ENCODE measurements around the gene IPPK. TPM values are rescaled to one million over a fixed set of nuclear protein-coding genes. Genes with fewer than 3 reads are reported as not detected.

IPPK gene
- total RNA-seq, 1 experiment from 2014 or later = 17.4 TPM

DNA sequence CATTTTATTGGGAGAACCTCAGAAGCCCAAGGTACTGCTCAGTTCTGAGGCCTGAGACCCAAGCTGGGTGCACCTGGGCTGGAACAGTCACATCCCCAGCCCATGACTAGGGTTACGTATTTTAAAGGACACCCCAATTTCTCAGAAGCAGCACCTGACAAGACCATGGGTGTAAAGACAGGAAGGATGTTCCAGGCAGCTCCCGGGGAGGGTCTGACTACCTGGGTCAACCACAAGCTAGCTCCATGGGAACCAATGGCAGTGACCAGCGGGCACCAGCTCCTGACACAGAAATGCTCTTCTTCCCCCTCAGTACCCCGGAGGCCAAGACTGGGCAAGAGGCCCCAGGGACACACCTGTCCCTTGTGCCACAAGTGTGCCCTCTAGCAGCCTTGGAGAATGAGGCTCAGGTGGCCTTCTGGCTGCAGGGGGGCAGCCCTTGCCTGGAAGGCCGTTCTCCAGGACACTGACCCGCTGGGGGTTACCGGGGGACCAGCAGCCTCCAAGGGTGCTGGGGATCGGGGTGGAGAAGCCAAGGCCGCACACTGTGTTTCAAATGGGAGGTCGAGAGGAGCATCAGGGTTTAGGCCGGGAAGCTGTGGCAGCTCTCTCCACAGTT, 52.6 kb downstream of the IPPK start:
- DNase-seq (ENCODE audit: extremely low read depth, low read depth) = no peak

DNA sequence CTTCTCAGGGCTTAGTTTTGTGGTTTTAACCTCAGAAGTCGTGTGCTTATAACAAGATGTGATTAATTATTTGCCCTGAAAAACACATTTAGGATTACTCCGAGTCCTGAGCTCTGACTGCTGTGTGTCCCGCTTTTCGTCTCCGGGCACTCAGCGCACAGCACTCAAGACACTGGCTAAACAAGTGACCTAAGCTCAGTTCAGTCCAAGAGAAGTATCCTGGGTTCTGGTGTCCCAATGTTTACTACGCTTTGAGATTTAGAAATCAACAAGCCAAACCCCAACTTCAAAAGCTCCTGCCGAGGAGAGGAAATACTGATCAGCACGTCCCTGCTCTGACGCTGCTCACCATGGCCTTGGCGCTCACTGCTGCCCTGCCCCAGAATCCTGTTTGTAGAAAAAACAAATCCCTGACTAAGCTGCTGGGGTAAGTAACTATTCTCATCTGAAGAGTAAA, 53.2 kb downstream of the IPPK start:
- no peak for DNase-seq (ENCODE audit: extremely low read depth, low read depth)

DNA sequence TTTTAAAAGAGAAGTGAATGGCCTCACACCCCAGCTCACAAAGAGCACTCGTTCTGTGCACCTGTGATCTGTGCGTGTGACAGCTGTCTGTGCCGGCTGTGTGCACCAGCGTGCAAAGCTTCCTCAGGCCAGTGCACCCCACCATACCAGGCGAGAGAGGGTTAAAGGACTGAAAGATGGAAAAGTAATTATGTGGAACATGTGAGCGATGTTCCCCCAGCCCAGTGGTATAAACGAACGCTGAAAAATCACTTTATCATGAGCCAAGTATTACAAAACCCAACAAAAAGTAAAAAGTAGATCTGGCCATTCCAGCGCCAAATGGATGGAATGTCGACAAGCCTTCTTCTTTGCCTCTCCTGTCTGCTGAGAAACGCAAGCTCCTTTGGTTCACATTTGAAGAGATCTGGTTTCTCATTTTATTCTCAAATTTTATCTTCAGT, 53.7 kb downstream of the IPPK start:
- DNase-seq (ENCODE audit: extremely low read depth, low read depth) = no peak

DNA sequence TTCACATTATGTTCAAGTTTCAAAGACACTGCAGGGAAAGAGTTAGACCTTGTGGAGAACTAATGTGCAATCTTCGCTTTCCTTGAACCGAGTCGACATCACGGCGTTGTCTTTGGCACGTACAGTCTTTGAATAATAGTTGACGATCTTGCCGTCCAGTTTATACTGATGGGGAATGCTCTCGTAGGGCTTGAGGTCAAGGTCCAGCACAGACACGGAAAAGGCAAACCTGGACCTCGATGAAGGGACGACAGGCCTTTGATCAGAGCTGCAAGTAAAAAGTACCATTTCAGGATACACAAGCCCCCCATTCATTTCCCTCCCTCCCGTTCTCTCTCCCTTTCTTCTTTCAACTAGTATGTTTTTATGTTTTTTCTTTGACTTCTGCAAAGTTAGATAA, 54.1 kb downstream of the IPPK start:
- no peak for DNase-seq (ENCODE audit: extremely low read depth, low read depth)

DNA sequence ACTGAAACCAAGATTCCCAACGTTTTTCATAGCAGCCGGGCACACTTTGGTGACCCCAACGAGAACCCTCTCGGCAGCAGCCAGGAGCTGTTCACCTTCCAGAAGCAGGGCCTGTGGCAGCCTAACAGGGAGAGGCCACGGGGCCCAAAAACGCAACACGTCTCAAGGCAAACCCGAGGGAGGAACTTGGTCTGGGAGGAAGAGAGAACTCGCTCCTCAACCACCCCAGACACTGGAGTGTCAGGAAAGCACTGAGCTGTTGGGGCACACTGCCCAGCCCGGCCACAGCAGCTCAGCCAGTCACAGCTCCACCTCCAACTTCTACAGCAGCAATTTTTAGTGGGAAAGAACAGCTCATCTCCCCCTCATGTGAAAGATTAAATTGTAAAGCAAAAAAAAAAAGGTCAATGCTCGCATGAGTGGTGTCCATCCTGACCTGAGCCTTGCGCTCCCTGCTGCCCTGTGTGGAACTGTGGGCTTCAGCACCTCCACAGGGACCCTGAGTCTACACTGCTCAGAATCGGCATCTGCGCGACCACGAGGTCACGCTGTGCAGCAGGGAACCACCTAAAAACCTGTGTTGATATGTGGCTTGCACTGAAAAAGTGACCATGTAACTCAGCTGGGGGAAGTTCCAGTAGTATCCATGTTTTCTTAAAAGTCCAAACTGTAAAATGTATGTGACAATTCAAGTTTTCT, 55.0 kb downstream of the IPPK start:
- DNase-seq (ENCODE audit: extremely low read depth, low read depth) = no peak

DNA sequence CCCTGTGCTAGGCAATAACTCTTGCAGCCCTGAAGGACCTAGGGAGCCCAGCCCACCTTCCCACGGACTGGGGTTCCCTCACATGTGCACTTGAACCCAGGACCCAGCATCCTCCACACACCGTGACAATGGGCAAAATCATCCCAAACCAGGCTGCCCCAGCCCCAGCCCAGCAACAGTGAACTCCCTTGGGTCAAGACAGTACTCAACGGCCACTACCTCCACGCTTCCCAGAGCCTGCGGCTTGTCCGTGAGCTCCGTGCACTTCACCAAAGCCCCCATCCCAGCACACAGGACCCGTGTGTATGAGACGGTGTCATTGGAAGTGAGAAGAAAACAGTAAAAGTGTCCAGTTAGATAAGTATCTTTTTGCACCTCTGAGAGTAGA, 55.8 kb downstream of the IPPK start:
- DNase-seq (ENCODE audit: extremely low read depth, low read depth) = no peak

DNA sequence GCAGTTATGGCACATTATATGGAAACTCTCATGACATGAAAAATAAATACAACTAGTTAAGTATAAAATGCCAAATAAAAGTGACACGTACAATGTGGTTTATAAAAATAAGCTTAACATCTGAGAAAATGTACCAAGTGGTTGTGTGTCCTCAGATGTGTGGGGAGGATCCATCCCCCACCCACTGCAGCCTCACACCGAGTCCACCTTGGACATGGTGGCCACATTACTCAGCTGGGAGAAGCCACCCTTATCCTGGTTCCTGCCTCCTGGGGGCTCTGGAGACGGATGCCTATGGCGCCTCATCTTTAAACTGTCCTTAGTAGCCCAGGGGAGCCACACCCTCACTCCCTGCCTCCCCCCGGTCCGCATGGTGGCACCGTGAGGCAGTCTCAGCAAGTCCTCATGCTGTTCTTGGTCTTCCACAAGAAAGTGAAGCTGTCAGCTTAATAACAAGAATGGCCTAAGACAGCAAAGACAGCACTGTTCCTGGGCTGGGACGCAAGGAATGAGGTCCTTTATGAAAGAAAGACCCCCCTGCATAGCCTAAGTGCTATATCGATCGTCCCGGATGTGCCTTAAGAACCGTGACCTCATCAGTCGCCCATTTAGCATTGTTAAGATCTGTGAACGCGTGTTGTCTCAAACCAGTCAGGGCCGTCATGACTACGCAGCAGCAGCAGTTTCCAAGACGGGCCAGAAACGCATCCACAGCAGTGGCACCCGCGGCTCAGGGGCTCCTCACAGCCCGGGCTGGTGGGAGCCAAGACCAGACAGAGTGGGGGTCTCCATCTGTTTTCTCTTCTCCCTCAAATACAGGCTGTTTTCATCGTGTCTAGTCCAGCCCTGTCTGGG, 56.4 kb downstream of the IPPK start:
- no peak for DNase-seq (ENCODE audit: extremely low read depth, low read depth)

DNA sequence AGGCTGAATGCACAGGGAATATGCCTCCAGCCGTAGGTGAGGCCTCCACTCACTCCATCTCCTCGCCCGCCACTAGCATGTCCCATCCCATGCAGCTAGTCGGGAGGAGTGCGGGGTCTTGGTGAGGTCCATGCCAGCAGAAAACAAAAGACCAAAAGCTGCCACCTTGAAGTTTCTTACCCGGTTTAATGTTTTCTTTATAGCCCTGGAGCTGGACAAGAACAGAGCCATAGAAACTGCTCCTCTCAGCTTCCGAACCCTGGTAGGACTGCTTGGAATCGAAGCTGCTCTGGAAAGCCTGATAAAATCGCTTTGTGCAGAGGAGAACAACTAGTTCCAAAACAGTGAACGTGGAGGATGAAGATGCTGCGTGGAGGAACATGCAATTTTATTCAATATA, 57.1 kb downstream of the IPPK start:
- DNase-seq (ENCODE audit: extremely low read depth, low read depth) = no peak

DNA sequence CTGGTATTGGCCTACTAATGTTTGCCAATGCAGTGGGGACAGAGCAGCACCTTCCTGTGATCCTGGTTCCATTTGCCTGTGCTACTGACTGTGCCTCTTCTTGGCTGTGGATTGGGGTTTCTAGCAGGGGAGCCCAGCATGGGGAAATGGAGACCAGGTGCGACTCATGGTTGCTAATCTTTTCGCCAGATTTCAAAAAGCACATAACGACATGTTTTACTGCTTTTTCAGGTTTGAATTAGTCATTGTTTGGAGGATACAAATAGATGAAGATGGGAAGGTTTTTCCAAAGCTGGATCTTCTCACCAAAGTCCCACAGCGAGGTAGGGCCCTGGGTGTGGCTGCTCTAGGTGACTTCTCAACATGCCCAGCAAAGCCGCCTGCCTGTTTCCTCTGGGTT, 57.6 kb downstream of the IPPK start:
- no peak for DNase-seq (ENCODE audit: extremely low read depth, low read depth)

DNA sequence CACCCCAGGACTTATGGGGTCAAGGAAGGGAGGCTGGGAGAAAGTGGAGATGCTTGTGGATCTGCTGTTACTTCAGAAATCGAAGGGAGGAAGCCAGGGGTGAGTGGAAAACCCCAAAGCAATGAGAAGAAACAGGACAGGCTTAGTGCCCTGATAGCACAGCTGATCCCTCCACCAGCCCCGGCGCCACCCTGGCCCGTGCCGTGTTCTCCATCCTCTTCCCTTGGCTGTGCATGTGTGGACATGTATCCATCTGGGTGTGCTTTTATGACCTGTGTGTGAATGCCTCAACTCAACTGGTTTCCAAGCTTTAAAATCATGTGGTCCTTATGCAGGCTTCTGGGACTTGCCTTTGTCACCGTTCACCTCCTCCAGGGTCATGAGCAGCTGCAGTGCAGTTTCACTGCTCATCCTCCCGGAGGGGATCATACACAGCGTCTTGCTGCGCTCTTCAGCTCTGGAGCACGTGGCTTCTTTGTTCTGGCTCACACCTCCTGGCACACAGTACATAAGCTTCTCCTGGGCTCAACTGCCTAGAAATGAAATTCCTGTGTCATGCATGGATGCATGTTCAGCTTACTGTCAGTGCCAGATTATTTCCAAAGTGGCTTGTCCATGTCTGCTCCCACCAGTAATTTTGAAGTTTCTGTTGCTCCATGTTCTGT, 58.2 kb downstream of the IPPK start:
- DNase-seq (ENCODE audit: extremely low read depth, low read depth) = no peak

DNA sequence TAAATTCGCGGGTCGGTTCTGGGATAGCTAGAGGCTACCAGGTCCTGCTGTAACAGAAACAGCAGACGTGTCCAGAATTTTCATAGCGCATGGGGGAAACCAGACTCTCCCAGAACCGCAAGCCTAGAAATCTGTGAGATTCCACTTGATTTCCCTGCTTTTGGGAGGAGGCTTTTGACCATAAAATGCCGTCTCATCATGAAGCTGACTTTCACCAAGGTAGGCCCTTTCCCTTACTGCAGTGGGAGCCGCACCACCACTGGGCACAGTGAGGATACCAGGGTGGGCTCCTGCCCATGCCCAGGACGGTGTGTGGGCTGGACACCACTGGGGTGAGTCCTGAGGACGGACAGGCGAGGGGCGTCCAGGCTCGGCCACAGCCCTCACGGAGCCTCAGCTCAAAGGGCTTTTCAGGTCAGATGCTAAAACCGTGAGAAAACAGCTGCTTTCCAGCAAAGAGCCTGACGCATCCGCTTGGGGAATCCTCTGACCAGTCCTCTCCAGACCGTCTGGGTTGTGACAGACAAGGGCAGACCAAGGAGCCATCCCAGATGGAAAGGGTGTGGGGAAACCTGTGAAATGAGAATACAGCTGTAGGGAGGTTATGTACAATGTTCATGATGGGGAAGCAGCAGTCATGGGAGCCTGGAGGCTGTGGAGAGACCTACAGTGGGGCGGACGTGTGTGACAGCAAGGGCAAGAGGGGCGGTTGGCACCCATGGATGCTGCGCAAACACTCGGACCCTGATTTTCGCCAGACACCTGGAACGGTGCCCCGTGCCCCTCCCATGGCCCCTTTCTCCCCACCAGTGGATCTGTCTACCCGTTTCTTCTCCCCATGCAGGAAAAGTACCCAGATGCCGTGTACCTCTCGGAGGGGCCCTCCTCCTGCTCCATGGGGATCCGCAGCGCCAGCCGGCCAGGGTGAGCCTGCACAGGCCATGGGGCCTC, 59.2 kb downstream of the IPPK start:
- DNase-seq (ENCODE audit: extremely low read depth, low read depth) = no peak

DNA sequence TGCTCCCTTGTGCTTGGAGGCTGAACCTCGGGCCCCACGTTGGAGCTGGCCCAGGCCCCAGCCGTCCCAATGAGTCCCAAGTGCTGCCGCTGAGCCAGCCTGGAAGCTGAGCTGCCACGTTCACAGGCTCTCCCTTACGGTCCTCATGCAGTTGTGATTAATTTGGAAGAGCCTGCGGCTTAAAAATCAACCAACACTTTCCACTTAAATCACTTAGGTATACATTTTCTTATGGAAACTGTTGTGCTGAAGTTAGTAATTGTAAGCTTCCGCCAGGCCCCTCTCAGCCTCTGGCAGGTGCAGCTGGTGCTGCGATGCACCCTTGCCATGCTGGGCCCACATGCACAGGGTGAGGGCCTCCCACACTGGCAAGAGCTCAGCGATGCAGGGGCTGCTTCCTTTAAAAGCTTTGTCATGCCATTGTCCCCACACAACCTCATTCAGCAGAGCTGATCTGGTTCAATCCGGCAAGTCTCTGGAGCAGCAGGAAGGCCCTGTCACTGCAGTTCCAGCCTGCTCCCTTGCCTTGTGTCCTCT, 61.0 kb downstream of the IPPK start:
- no peak for DNase-seq (ENCODE audit: extremely low read depth, low read depth)

DNA sequence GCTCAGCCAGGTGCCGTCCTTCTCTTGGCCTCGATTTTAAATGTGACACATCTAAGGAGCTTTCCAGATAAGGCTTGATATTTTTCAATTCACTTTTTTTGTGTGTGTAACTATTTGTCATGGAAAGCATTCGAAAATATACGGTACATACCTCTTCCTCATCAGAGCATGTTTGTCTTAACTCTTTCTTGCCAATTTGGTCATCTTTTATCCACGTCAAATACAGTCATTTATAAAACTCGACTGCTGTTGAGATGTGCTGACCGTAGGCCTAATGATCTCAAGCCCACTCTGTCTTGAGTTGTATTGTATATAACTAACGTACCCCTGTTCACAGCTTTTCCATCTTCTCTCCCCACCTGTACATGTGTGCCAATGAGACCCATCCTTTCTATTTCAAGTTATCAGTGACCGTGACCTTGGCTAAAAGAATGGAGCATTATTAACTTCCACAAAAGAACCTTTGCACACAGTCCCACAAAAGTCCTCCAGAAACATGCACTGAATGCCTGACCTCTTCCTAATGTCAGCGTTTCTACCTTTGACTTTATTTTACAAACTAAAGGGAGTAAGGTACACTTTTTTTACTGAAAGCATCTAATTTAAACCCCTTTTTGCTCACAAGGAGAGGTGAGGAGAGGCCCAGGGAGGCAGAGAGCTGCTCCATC, 61.6 kb downstream of the IPPK start:
- no peak for DNase-seq (ENCODE audit: extremely low read depth, low read depth)

DNA sequence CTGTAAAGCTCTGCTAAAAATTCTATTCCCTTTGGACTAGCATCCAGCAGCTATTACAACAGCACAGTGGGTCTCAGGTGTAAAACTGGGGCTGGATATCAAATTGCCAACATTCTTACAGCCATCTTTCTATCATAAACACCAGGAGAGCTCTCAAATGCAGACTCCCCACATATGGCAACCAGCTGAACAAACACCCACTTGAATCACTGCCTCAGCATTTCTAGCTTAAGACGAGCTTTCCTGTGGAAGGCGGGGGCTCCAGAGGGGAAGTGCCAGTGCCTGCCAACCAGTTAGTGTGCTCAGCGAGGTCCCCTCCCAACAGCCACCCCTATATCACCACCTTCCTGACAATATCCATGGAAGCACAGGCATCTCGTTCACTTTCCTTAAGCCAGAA, 62.2 kb downstream of the IPPK start:
- DNase-seq (ENCODE audit: extremely low read depth, low read depth) = no peak

DNA sequence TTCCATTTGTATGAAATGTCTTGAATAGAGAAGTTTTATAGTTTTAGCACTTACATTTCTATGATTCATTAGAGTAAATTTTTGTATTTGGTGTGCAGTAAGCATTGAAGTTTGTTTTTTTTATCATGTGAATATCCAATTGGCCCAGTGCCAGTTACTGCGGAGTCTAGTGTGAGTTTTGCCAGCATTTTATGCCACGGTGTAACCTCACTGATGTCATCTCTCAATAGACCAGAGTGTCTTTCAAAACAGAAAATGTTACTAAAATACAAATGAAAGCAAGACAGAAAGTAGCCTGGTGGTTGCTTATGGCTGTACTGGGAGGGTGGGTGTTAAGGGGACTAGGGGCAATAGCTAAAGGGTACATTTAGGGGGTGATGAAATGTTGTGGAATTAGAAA, 62.8 kb downstream of the IPPK start:
- no peak for DNase-seq (ENCODE audit: extremely low read depth, low read depth)

DNA sequence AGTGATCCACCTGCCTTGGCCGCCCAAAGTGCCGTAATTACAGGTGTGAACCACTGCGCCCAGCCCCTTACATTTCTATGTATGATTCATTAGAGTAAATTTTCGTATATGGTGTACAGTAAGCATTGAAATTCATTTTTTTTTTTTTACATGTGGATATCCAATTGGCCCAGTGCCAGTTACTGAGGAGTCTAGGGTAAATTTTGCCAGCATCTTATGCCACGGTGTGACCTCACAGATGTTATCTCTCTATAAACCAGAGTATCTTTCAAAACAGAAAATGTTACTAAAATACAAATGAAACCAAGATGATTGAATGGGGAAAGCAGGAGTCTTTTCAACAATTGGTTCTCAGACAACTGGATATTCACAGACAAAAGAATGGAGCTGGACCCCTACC, 64.7 kb downstream of the IPPK start:
- no peak for DNase-seq (ENCODE audit: extremely low read depth, low read depth)

DNA sequence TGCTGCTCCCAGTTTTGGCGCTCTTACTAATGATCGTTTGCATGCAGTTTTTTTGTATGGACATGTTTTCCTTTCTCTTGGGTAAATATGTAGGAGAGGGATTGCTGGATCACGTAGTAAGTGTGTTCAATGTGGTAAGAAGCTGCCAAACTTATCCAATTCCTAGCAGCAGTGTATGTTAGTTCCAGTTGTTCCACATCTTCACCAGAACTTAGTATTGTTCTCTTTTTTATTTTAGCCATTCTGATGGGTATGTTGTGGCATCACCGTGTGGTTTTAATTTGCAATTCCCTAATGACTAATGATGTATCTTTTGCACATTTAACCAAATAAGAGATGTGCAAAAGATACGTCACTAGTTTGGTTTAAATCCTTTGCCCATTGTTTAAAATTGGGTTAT, 65.9 kb downstream of the IPPK start:
- no peak for DNase-seq (ENCODE audit: extremely low read depth, low read depth)

DNA sequence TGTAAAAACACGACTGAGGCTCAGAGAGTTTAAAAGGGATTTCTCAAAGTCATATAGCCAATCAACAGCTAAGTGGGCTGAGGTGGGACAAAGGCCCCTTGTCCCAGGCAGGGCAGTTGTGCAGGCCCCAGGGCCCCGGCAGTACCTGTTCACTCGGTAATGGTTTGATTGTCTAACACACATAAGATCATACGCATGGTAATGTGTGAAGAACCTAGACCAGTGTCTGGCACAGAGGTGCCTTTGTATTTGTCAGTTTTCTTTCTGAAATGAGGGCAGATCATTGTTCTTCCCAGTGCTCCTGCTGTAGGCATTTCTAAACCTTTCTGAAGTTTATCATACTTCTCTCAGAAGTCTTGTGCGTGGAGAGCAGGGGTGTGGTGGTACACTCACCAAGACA, 66.8 kb downstream of the IPPK start:
- DNase-seq (ENCODE audit: extremely low read depth, low read depth) = no peak

DNA sequence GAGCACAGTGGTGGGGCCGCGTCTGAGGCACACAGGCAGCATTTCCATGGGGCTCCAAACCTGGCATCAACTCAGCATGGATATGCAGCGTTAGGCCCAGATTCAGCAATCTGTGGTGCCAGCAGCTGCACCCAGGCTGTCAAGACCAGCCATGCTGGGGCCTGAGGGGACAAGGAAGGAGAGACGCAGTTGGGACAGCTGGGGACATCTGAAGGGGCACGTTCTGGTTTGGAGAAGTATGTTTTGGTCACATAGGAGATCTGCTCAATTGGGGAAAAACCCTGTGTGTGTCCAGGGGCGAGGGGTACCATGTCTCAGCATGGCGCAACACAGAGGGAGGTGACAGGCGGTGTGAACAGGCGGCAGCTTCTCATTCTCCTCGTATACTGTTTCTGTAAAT, 67.5 kb downstream of the IPPK start:
- DNase-seq (ENCODE audit: extremely low read depth, low read depth) = no peak
